Activated CD8-positive, alpha-beta T cell treated with anti-CD3 and anti-CD28 coated beads for 36 hours (primary cell): Measurements from ENCODE around the gene TNK2. TPM values are rescaled to one million over a fixed set of nuclear protein-coding genes. Genes with fewer than 3 reads are reported as not detected.
"Not testable (repeated sequence)": the region's sequence is repeated elsewhere in the genome, so short reads cannot be mapped to it uniquely, and the experiment has no call there.

ENCODE experiments used
- ATAC-seq: fragments of 200-7000 bp; cut with Tn5 transposase; one replicate; pipeline ENCODE4 v1.10.0; 2021; ENCODE audit warnings: mild to moderate bottlenecking, moderate library complexity
- CTCF ChIA-PET: fragments of 350-600 bp; sonication (Branson Sonifier 250); formaldehyde crosslinking; loops from one replicate; lab custom pipeline; 2021; ENCODE audit warnings: antibody characterized with exemption; lab: Charles Lee
- POLR2A ChIA-PET: fragments of 350-600 bp; sonication (Branson Sonifier 250); formaldehyde crosslinking; loops from one replicate; lab custom pipeline; 2021; ENCODE audit warnings: antibody characterized with exemption; lab: Charles Lee
- DNase-seq: peaks from one replicate; pipeline ENCODE4 v3.0.0-alpha.2; 2020
- H3K27ac Mint-ChIP-seq: one replicate; pipeline ENCODE4 v1.8.0; 2021; ENCODE audit warnings: mild to moderate bottlenecking, mixed read lengths
- H3K27me3 Mint-ChIP-seq: one replicate; pipeline ENCODE4 v1.8.0; 2021; ENCODE audit warnings: mixed read lengths
- H3K36me3 Mint-ChIP-seq: one replicate; pipeline ENCODE4 v1.8.0; 2021; ENCODE audit warnings: low read depth, mixed read lengths
- H3K4me1 Mint-ChIP-seq: one replicate; pipeline ENCODE4 v1.8.0; 2021; ENCODE audit warnings: low read depth, mixed read lengths
- H3K4me3 Mint-ChIP-seq: one replicate; pipeline ENCODE4 v1.8.0; 2021; ENCODE audit warnings: mild to moderate bottlenecking, moderate library complexity, mixed read lengths
- H3K9me3 Mint-ChIP-seq: one replicate; pipeline ENCODE4 v1.8.0; 2021; ENCODE audit warnings: mixed read lengths
- intact Hi-C: fragments of 100-400 bp; cut with micrococcal nuclease; formaldehyde crosslinking; loops from one replicate; pipeline ENCODE4 v1.10.0; 2022
- total RNA-seq, 2 experiments: library from RNA; stranded (reverse); gene quantifications; one replicate each; pipeline ENCODE4 v1.2.3, GENCODE V29; 2021
- TF ChIP-seq, protein P1 (sequence below): fragments of 200-600 bp; IDR thresholded peaks from one replicate; pipeline ENCODE4 v1.8.0; 2022; ENCODE audit warnings: antibody characterized with exemption, mild to moderate bottlenecking

TNK2 gene
- total RNA-seq, 2 experiments from 2014 or later = 41.9 to 43.0 TPM

DNA sequence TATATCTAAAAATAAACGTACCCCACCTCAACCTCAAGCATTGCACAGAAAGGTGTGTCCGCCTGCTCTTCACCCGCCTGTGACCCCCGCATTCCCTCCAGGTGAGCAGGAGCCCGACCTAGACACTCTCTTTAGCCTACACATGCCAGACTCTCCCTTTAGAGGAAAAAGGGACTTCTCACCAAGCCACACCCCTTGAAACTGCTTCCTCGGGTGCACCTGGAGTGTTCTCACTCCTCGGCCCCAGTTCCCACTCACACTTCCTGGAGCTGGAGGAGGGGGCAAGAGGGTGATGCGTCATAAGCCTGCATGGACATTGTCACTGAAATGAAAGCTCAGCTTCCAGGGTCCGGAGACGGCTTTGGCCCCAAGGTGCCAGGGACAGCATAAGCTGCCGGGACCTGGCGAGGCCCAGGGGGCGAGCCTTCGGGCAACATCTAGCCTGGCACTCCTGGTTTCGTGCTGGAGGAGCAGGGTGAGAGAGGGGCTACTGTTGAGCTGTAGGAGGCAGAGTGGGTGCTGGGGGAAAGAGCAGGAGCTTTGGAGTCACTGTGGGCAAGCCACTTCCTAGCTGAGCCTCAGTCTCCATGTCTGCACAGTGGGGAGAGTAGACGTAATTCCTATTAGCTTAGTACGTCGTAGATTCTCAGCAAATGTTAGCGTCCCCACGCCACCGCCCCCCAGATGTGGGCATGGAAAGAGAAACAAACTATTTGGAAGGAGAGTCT lies 86.8 kb downstream of the TNK2 start:
- ChIA-PET POLR2A (interaction anchor here (0.7 kb wide), 1 partner anchor 122 kb away, joined by 3 read pairs; no protein-coding TSS in a partner anchor), CTCF (no interaction called here)
- intact Hi-C loops = no loop called here
- H3K27me3 Mint-ChIP-seq = peaks cover 3% of the 10 kb centered on the region
- H3K9me3 Mint-ChIP-seq = no peaks in the 10 kb centered on the region
- H3K4me3 Mint-ChIP-seq = no peak overlapping the region
- no peaks in the 10 kb centered on the region for H3K4me1 Mint-ChIP-seq
- DNase-seq (no peak), ATAC-seq (no peak)
- no peak overlapping the region for H3K27ac Mint-ChIP-seq
- TF ChIP-seq, protein P1, sequence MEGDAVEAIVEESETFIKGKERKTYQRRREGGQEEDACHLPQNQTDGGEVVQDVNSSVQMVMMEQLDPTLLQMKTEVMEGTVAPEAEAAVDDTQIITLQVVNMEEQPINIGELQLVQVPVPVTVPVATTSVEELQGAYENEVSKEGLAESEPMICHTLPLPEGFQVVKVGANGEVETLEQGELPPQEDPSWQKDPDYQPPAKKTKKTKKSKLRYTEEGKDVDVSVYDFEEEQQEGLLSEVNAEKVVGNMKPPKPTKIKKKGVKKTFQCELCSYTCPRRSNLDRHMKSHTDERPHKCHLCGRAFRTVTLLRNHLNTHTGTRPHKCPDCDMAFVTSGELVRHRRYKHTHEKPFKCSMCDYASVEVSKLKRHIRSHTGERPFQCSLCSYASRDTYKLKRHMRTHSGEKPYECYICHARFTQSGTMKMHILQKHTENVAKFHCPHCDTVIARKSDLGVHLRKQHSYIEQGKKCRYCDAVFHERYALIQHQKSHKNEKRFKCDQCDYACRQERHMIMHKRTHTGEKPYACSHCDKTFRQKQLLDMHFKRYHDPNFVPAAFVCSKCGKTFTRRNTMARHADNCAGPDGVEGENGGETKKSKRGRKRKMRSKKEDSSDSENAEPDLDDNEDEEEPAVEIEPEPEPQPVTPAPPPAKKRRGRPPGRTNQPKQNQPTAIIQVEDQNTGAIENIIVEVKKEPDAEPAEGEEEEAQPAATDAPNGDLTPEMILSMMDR = no peak
- H3K36me3 Mint-ChIP-seq = no peaks in the 10 kb centered on the region

DNA sequence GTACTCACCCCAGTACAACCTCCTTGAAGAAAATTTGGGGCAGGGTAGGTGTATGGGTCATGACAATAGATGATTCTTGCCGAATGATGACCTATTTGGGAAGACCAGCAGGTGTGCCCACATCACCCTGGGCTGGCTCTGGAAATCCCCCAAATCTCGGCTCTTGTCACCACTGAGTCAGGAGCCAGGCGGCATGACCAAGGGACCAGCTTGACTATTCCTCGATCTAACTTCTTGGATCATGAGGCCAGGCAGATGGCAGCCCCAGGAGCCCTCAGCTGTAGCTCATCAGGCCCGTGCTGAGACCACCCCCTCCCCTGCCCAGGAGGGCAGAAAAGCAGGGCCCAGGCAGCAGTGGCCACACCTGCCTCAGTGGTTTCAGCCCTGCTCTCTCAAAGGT lies 87.5 kb downstream of the TNK2 start:
- H3K9me3 Mint-ChIP-seq = no peaks in the 10 kb centered on the region
- ChIA-PET POLR2A (no interaction called here), CTCF (no interaction called here)
- intact Hi-C loops = no loop called here
- H3K27ac Mint-ChIP-seq = no peak overlapping the region
- no peaks in the 10 kb centered on the region for H3K4me1 Mint-ChIP-seq
- no peak overlapping the region for H3K4me3 Mint-ChIP-seq
- DNase-seq (no peak), ATAC-seq (no peak)
- peaks cover 3% of the 10 kb centered on the region for H3K27me3 Mint-ChIP-seq
- TF ChIP-seq, protein P1 = no peak
- no peaks in the 10 kb centered on the region for H3K36me3 Mint-ChIP-seq

DNA sequence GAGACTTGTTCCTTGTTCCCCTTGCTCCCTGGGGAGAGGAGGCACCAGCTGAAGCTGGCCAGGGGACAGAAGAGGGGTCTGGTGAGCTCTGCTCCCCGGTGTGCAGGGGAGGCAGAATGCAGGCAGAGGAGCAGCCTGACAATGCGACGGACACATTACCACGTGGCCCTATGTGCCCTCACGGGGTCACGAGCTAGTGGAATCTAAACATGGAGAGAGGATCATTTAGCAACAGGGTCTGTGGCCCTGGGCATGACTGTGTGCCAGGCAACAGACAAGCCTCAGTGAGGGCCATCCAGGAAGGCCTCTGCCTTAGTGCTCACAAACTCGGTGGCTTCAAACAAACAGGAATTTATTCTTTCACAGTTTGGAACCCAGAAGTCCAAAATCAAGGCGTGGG lies 88.2 kb downstream of the TNK2 start:
- H3K9me3 Mint-ChIP-seq = no peaks in the 10 kb centered on the region
- no peaks in the 10 kb centered on the region for H3K4me1 Mint-ChIP-seq
- no peak overlapping the region for H3K27ac Mint-ChIP-seq
- H3K27me3 Mint-ChIP-seq = peaks cover 3% of the 10 kb centered on the region
- CTCF ChIA-PET = no interaction called here
- no peak for DNase-seq
- TF ChIP-seq, protein P1 = no peak
- ATAC-seq = no peak
- no peaks in the 10 kb centered on the region for H3K36me3 Mint-ChIP-seq
- POLR2A ChIA-PET = interaction anchor here (0.9 kb wide), 1 partner anchor 12 kb away, joined by 3 read pairs; no protein-coding TSS in a partner anchor
- H3K4me3 Mint-ChIP-seq = no peak overlapping the region
- intact Hi-C loops = no loop called here

DNA sequence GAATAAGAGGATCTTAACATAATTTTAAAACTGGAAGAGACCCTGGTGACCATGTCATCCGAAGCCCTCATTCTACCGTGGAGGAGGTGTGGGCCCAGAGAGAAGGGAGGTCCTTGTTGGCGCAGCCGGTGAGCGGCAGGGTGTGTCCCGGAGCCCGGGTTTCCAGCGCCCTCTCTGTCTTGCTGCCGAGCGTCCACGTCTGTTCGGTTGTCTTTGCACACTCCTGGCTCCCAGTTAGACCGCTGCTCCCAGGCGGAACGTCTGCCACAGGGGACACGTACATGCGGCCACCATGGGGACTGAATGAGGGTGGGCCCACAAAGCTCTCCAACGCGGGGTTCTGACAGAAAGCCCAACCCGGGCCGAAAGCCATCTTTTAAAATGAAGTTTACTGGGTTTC lies 90.0 kb downstream of the TNK2 start:
- intact Hi-C loops = no loop called here
- Mint-ChIP-seq H3K4me3 (no peak overlapping the region), H3K27ac (no peak overlapping the region), H3K9me3 (no peaks in the 10 kb centered on the region), H3K27me3 (peaks cover 3% of the 10 kb centered on the region), H3K4me1 (no peaks in the 10 kb centered on the region), H3K36me3 (no peaks in the 10 kb centered on the region)
- ChIA-PET POLR2A (interaction anchor here (1.6 kb wide), 1 partner anchor 10 kb away, joined by 5 read pairs; no protein-coding TSS in a partner anchor), CTCF (no interaction called here)
- no peak for ATAC-seq
- TF ChIP-seq, protein P1 = no peak
- no peak for DNase-seq

DNA sequence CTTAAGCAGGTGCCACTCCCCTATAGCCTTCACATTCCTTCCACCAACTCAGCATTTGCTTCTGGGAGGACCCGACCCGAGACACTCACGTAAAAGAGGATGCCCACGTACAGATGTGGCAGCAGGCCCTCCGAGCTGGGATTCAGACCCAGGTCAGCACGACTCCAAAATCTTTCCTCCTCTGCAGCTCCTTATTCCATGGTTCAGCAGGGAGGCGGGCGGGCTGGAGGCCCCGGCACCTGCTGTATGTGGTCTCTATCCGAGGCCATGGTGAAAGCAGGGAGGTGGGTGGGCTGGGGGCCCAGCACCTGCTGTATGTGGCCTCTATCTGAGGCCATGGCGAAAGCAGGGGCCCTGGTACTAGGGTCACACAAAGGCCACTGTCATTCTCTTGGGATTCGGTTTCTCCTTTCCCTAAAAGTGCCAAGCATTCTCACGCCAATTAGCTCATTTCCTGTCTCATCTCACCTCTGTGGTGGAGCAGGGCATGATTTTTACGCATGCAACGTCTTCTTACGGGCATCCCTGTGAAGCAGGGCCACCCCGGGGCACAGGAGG lies 90.7 kb downstream of the TNK2 start:
- ATAC-seq = no peak
- CTCF ChIA-PET = no interaction called here
- DNase-seq = no peak
- Mint-ChIP-seq H3K36me3 (no peaks in the 10 kb centered on the region), H3K9me3 (no peaks in the 10 kb centered on the region), H3K4me1 (no peaks in the 10 kb centered on the region), H3K27me3 (peaks cover 3% of the 10 kb centered on the region), H3K27ac (no peak overlapping the region), H3K4me3 (no peak overlapping the region)
- TF ChIP-seq, protein P1 = no peak
- intact Hi-C loops = no loop called here
- POLR2A ChIA-PET = interaction anchor here (0.6 to 1.6 kb wide), 2 partner anchors 9 to 113 kb away, joined by 3 to 5 read pairs; no protein-coding TSS in a partner anchor

DNA sequence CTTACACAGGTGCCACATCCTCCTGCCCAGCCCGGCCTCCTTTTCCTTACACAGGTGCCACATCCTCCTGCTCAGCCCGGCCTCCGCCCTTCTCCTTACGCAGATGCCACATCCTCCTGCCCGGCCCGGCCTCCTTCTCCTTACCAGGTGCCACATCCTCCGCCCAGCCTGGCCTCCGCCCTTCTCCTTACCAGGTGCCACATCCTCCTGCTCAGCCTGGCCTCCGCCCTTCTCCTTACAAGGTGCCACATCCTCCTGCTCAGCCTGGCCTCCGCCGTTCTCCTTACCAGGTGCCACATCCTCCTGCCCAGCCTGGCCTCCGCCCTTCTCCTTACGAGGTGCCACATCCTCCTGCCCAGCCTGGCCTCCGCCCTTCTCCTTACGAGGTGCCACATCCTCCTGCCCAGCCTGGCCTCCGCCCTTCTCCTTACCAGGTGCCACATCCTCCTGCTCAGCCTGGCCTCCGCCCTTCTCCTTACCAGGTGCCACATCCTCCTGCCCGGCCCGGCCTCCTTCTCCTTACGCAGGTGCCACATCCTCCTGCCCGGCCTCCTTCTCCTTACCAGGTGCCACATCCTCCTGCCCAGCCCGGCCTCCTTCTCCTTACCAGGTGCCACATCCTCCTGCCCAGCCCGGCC lies 92.0 kb downstream of the TNK2 start:
- CTCF ChIA-PET, H3K9me3 Mint-ChIP-seq, H3K27ac Mint-ChIP-seq, H3K27me3 Mint-ChIP-seq, POLR2A ChIA-PET, H3K4me1 Mint-ChIP-seq, H3K36me3 Mint-ChIP-seq, intact Hi-C loops, ATAC-seq, DNase-seq, H3K4me3 Mint-ChIP-seq: not testable (repeated sequence)
